NCI-H446 treated with DMSO at 0.1 percent for 48 hours (cell line): ENCODE data around the gene IL1RL2.

ENCODE experiments used
- DNase-seq: peaks from one replicate; lab custom pipeline; 2025; lab: John Stamatoyannopoulos, UW

Gene IL1RL2

GRCh38 chr2:102267774-102268173 is 81.0 kb downstream of the IL1RL2 start:
- DNase-seq, result no peak

- DNase-seq, result no peak
These were observed 81.8 kb downstream of the IL1RL2 start for GRCh38 chr2:102268510-102269199.

- no peak for DNase-seq
These were observed 82.3 kb downstream of the IL1RL2 start for GRCh38 chr2:102269200-102269524.

GRCh38 chr2:102271844-102272243 is 85.0 kb downstream of the IL1RL2 start:
- no peak for DNase-seq

- DNase-seq, result no peak
These were observed 86.9 kb downstream of the IL1RL2 start for GRCh38 chr2:102273619-102274211.

GRCh38 chr2:102276549-102277201 is 89.9 kb downstream of the IL1RL2 start:
- DNase-seq, result no peak

- DNase-seq, result no peak
These were observed 90.4 kb downstream of the IL1RL2 start for GRCh38 chr2:102277202-102277700.

GRCh38 chr2:102278720-102279390 is 92.0 kb downstream of the IL1RL2 start:
- DNase-seq, result no peak

GRCh38 chr2:102279391-102279735 is 92.5 kb downstream of the IL1RL2 start:
- DNase-seq, result no peak

- no peak for DNase-seq
These were observed 95.9 kb downstream of the IL1RL2 start for GRCh38 chr2:102282678-102283091.

GRCh38 chr2:102283996-102284395 is 97.2 kb downstream of the IL1RL2 start:
- DNase-seq, result no peak

- no peak for DNase-seq
These were observed 97.8 kb downstream of the IL1RL2 start for GRCh38 chr2:102284611-102285010.

- no peak for DNase-seq
These were observed 98.5 kb downstream of the IL1RL2 start for GRCh38 chr2:102285368-102285767.

- no peak for DNase-seq
These were observed 99.2 kb downstream of the IL1RL2 start for GRCh38 chr2:102286041-102286440.

GRCh38 chr2:102289129-102289528 is 102.3 kb downstream of the IL1RL2 start:
- DNase-seq, result no peak
